Upper lobe of left lung (tissue), 6 donors: ENCODE results near the gene FLNC. TPM values are rescaled to one million over a fixed set of nuclear protein-coding genes. Genes with fewer than 3 reads are reported as not detected.
A peak's percentile ranks its signal among the peaks of the same experiment; 100 is the strongest.

Source experiments
- ATAC-seq, 2 donors: fragments of 200-7000 bp; cut with Tn5 transposase; one replicate each; pipeline ENCODE4 v1.9.1; 2022; ENCODE audit warnings: mild to moderate bottlenecking in 2 of 2, moderate library complexity in 2 of 2; ENCODE audit not compliant: low FRiP score in 2 of 2
- DNase-seq, 2 donors: peaks; one replicate each; pipeline ENCODE4 v3.0.0-alpha.2; 2019 to 2020
- H3K27ac ChIP-seq, 4 donors: fragments of 200-600 bp; sonication (generic); one replicate each; pipeline ENCODE4 v1.5.1; 2016 to 2019
- H3K27me3 ChIP-seq, 4 donors: fragments of 200-600 bp; sonication (generic); one replicate each; pipeline ENCODE4 v1.5.1; 2017 to 2019
- H3K36me3 ChIP-seq, 4 donors: fragments of 200-600 bp; sonication (generic); one replicate each; pipeline ENCODE4 v1.5.1; 2016 to 2019
- H3K4me1 ChIP-seq, 4 donors: fragments of 200-600 bp; sonication (generic); one replicate each; pipeline ENCODE4 v1.5.1; 2018 to 2019
- H3K4me3 ChIP-seq, 4 donors: fragments of 200-600 bp; sonication (generic); one replicate each; pipeline ENCODE4 v1.5.1; 2017 to 2019; ENCODE audit warnings: mild to moderate bottlenecking in 2 of 4, moderate library complexity in 1 of 4
- H3K9me3 ChIP-seq, 4 donors: fragments of 200-600 bp; sonication (generic); one replicate each; pipeline ENCODE4 v1.5.1; 2018 to 2019
- CTCF ChIP-seq, 6 experiments: fragments of 450-650 bp in 4 of 6; fragments of 200-600 bp in 2 of 6; sonication (generic) in 2 of 6; IDR thresholded peaks; one replicate each; pipeline ENCODE4 v1.5.1; 2016 to 2019; ENCODE audit warnings: antibody characterized with exemption in 6 of 6
- EP300 ChIP-seq, 4 donors: sonication (generic); formaldehyde crosslinking; IDR thresholded peaks; one replicate each; pipeline ENCODE4 v1.5.1; 2017; ENCODE audit warnings: antibody characterized with exemption in 4 of 4, control low read depth in 2 of 4
- POLR2A ChIP-seq, 4 donors: fragments of 450-650 bp; IDR thresholded peaks; one replicate each; pipeline ENCODE4 v1.5.1; 2016 to 2017; ENCODE audit warnings: antibody characterized with exemption in 4 of 4, mild to moderate bottlenecking in 2 of 4
- POLR2AphosphoS5 ChIP-seq, 2 donors: sonication (generic); formaldehyde crosslinking; IDR thresholded peaks; one replicate each; pipeline ENCODE4 v1.5.1; 2017; ENCODE audit warnings: antibody characterized with exemption in 2 of 2
- WGBS, 2 donors: methylation state at CpG; one replicate each; pipeline ENCODE4 v1.1.5; 2017 to 2018; 5-methylcytosine and 5-hydroxymethylcytosine counted together
- total RNA-seq, 6 donors: library from RNA; depleted of rRNA in 4 of 6; stranded (reverse); fragments of >200 nt in 4 of 6; gene quantifications; one replicate each; pipeline versions ENCODE4 v1.1.0 to v1.2.1, GENCODE V29; 2016 to 2021
- donor health status: DM: no; HTN: no; CAD: no; lungs with moderate emphysema.
- donor health status: DM: no; HTN: yes; CAD: no; lungs with severe emphysema.

The FLNC gene
- total RNA-seq, 6 donors from 2014 or later: 2.1 to 19.6 (median 4.9) TPM

GRCh38 chr7:128814499-128814898 lies 15.7 kb upstream of the FLNC start:
- Histone ChIP-seq H3K4me1 (peaks cover 0 to 5% (median 0%) of the 10 kb centered on the region in 4 donors), H3K27me3 (no peaks in the 10 kb centered on the region), H3K4me3 (no peak overlapping the region), H3K36me3 (no peaks in the 10 kb centered on the region), H3K27ac (no peak overlapping the region), H3K9me3 (no peaks in the 10 kb centered on the region)
- TF ChIP-seq POLR2AphosphoS5 (IDR thresholded peaks at IDR 0.05) (no peak), POLR2A (IDR thresholded peaks at IDR 0.05) (no peak), CTCF (IDR thresholded peaks at IDR 0.05) (no peak), EP300 (IDR thresholded peaks at IDR 0.05) (no peak)
- DNase-seq (no peak), ATAC-seq (no peak)
- 79 to 90% methylated on average over 5 to 6 of the region's 6 CpGs for WGBS, 2 donors

- 80 to 82% methylated on average over 7 of the region's 7 CpGs for WGBS, 2 donors
- H3K4me1 ChIP-seq: peaks cover 0 to 5% (median 0%) of the 10 kb centered on the region in 4 donors
- H3K27ac ChIP-seq: no peak overlapping the region
- TF ChIP-seq POLR2AphosphoS5 (IDR thresholded peaks at IDR 0.05) (no peak), POLR2A (IDR thresholded peaks at IDR 0.05) (no peak), EP300 (IDR thresholded peaks at IDR 0.05) (no peak)
- H3K36me3 ChIP-seq: no peaks in the 10 kb centered on the region
- no peak for DNase-seq
- H3K4me3 ChIP-seq: no peak overlapping the region
- H3K27me3 ChIP-seq: no peaks in the 10 kb centered on the region
- H3K9me3 ChIP-seq: no peaks in the 10 kb centered on the region
- peak in 1 of 2 donors; percentile 43 for ATAC-seq
These were observed 14.8 kb upstream of the FLNC start for GRCh38 chr7:128815289-128815942.

- ATAC-seq (no peak), DNase-seq (no peak)
- H3K4me1 ChIP-seq: no peaks in the 10 kb centered on the region
- no peaks in the 10 kb centered on the region for H3K9me3 ChIP-seq
- H3K27ac ChIP-seq: no peak overlapping the region
- no peaks in the 10 kb centered on the region for H3K27me3 ChIP-seq
- 67 to 80% methylated on average over 3 of the region's 3 CpGs for WGBS, 2 donors
- H3K36me3 ChIP-seq: no peaks in the 10 kb centered on the region
- TF ChIP-seq POLR2A (IDR thresholded peaks at IDR 0.05) (no peak), EP300 (IDR thresholded peaks at IDR 0.05) (no peak), POLR2AphosphoS5 (IDR thresholded peaks at IDR 0.05) (no peak), CTCF (IDR thresholded peaks at IDR 0.05) (no peak)
- H3K4me3 ChIP-seq: no peak overlapping the region
These were observed 11.5 kb upstream of the FLNC start for GRCh38 chr7:128818694-128819093.

GRCh38 chr7:128821724-128822123 lies 8.5 kb upstream of the FLNC start:
- DNase-seq: no peak
- no peak for ATAC-seq
- 90 to 92% methylated on average over 2 to 4 of the region's 4 CpGs for WGBS, 2 donors
- no peak for TF ChIP-seq POLR2A (IDR thresholded peaks at IDR 0.05)
- no peak for TF ChIP-seq CTCF (IDR thresholded peaks at IDR 0.05)
- TF ChIP-seq EP300 (IDR thresholded peaks at IDR 0.05): no peak
- TF ChIP-seq POLR2AphosphoS5 (IDR thresholded peaks at IDR 0.05): no peak
- Histone ChIP-seq H3K27me3 (no peaks in the 10 kb centered on the region), H3K4me3 (no peak overlapping the region), H3K36me3 (no peaks in the 10 kb centered on the region), H3K4me1 (no peaks in the 10 kb centered on the region), H3K9me3 (no peaks in the 10 kb centered on the region), H3K27ac (no peak overlapping the region)

- H3K4me3 ChIP-seq: no peak overlapping the region
- H3K36me3 ChIP-seq: no peaks in the 10 kb centered on the region
- peaks cover 0 to 22% (median 12%) of the 10 kb centered on the region in 4 donors for H3K27me3 ChIP-seq
- TF ChIP-seq EP300 (IDR thresholded peaks at IDR 0.05): no peak
- no peak for TF ChIP-seq POLR2AphosphoS5 (IDR thresholded peaks at IDR 0.05)
- TF ChIP-seq POLR2A (IDR thresholded peaks at IDR 0.05): no peak
- TF ChIP-seq CTCF (IDR thresholded peaks at IDR 0.05): no peak
- H3K27ac ChIP-seq: no peak overlapping the region
- DNase-seq (no peak), ATAC-seq (no peak)
- 81 to 100% methylated on average over 1 to 4 of the region's 4 CpGs for WGBS, 2 donors
- no peaks in the 10 kb centered on the region for H3K9me3 ChIP-seq
- peaks cover 16 to 22% (median 18%) of the 10 kb centered on the region in 4 donors for H3K4me1 ChIP-seq
These were observed 3.7 kb upstream of the FLNC start for GRCh38 chr7:128826512-128826911.
